HepG2 (cell line): ENCODE data around the gene TFE3. TPM values are rescaled to one million over a fixed set of nuclear protein-coding genes. Genes with fewer than 3 reads are reported as not detected.
A peak's percentile ranks its signal among the peaks of the same experiment; 100 is the strongest.

Experiments used
- ARID3A ChIP-seq: IDR thresholded peaks from 2 replicates; pipeline ENCODE4 v1.6.1; 2012; ENCODE audit warnings: low read depth, low read length, improper control_type of control experiment
- FOXK2 ChIP-seq: fragments of 450-650 bp; IDR thresholded peaks from 2 replicates; pipeline ENCODE4 v1.6.1; 2016
- HIVEP1 ChIP-seq: sonication (generic); formaldehyde crosslinking; IDR thresholded peaks from 2 replicates; pipeline ENCODE4 v1.4.0; 2020; ENCODE audit warnings: mild to moderate bottlenecking, missing genetic modification reagents
- HNRNPK ChIP-seq: fragments of 200-400 bp; formaldehyde crosslinking; IDR thresholded peaks from 2 replicates; pipeline ENCODE4 v1.6.1; 2018; ENCODE audit warnings: low read length, low read depth, moderate library complexity, mild to moderate bottlenecking; ENCODE audit not compliant: poor library complexity, severe bottlenecking
- MAZ ChIP-seq, 2 experiments: sonication (generic) in 1 of 2; formaldehyde crosslinking in 1 of 2; IDR thresholded peaks; 2 replicates each; pipeline versions ENCODE4 v1.5.0 to v1.6.1; 2012 to 2020; ENCODE audit warnings: low read depth in 2 of 2, mild to moderate bottlenecking in 2 of 2, borderline replicate concordance in 1 of 2, improper control_type of control experiment in 1 of 2, low read length in 1 of 2, missing genetic modification reagents in 1 of 2, moderate library complexity in 1 of 2
- MEIS1 ChIP-seq: sonication (generic); formaldehyde crosslinking; IDR thresholded peaks from 2 replicates; pipeline ENCODE4 v1.9.0; 2021; ENCODE audit warnings: mild to moderate bottlenecking, missing genetic modification reagents, moderate library complexity, borderline replicate concordance
- MLX ChIP-seq: IDR thresholded peaks from 2 replicates; pipeline ENCODE4 v1.6.1; 2016
- MXI1 ChIP-seq: IDR thresholded peaks from 3 replicates; pipeline ENCODE4 v1.6.1; 2012; ENCODE audit warnings: low read depth, low read length, inconsistent platforms, borderline replicate concordance
- RAD21 ChIP-seq: fragments of 450-650 bp; formaldehyde crosslinking; IDR thresholded peaks from 2 replicates; pipeline ENCODE4 v1.5.0; 2020; ENCODE audit warnings: mild to moderate bottlenecking
- RBM22 ChIP-seq: fragments of 200-400 bp; formaldehyde crosslinking; optimal IDR thresholded peaks from 2 replicates; pipeline ENCODE3; 2017; ENCODE audit warnings: mild to moderate bottlenecking, low read length, moderate library complexity
- TEF ChIP-seq: sonication (generic); formaldehyde crosslinking; IDR thresholded peaks from 2 replicates; pipeline ENCODE4 v1.5.0; 2020; ENCODE audit warnings: missing genetic modification reagents
- ZIK1 ChIP-seq: sonication (generic); formaldehyde crosslinking; IDR thresholded peaks from 2 replicates; pipeline ENCODE4 v1.5.0; 2020; ENCODE audit warnings: mild to moderate bottlenecking, low read depth, missing genetic modification reagents, borderline replicate concordance
- ZNF234 ChIP-seq: sonication (generic); formaldehyde crosslinking; conservative IDR thresholded peaks from 2 replicates; pipeline ENCODE4 v1.5.1; 2020; ENCODE audit warnings: mild to moderate bottlenecking, missing genetic modification reagents
- ZNF280D ChIP-seq: sonication (generic); formaldehyde crosslinking; IDR thresholded peaks from 2 replicates; pipeline ENCODE4 v1.5.1; 2020; ENCODE audit warnings: mild to moderate bottlenecking, missing genetic modification reagents
- ZNF34 ChIP-seq: sonication (generic); formaldehyde crosslinking; IDR thresholded peaks from 2 replicates; pipeline ENCODE4 v1.4.0; 2020; ENCODE audit warnings: mild to moderate bottlenecking, missing genetic modification reagents, borderline replicate concordance
- ZNF383 ChIP-seq: sonication (generic); formaldehyde crosslinking; IDR thresholded peaks from 2 replicates; pipeline ENCODE4 v1.4.0; 2020; ENCODE audit warnings: missing genetic modification reagents, mild to moderate bottlenecking, borderline replicate concordance
- ZNF44 ChIP-seq: sonication (generic); formaldehyde crosslinking; IDR thresholded peaks from 2 replicates; pipeline ENCODE4 v1.5.1; 2020; ENCODE audit warnings: mild to moderate bottlenecking, missing genetic modification reagents
- ZNF691 ChIP-seq: sonication (generic); formaldehyde crosslinking; IDR thresholded peaks from 2 replicates; pipeline ENCODE4 v1.4.0; 2020; ENCODE audit warnings: missing genetic modification reagents, low read depth, mild to moderate bottlenecking, borderline replicate concordance
- ZNF7 ChIP-seq: IDR thresholded peaks from 2 replicates; pipeline ENCODE4 v1.6.1; 2016; ENCODE audit warnings: missing biosample characterization, missing genetic modification reagents
- ZNF776 ChIP-seq: sonication (generic); formaldehyde crosslinking; IDR thresholded peaks from 2 replicates; pipeline ENCODE4 v1.4.0; 2020; ENCODE audit warnings: mild to moderate bottlenecking, missing genetic modification reagents
- ZZZ3 ChIP-seq: sonication (generic); formaldehyde crosslinking; IDR thresholded peaks from 2 replicates; pipeline ENCODE4 v1.4.0; 2020; ENCODE audit warnings: missing genetic modification reagents, mild to moderate bottlenecking, borderline replicate concordance
- polyA plus RNA-seq, 8 experiments: library from polyadenylated mRNA; depleted of rRNA in 3 of 8; stranded (reverse) in 7 of 8; unstranded in 1 of 8; fragments of >200 nt; fragmentation: Illumina TruSeq in 4 of 8; extraction: Trizol in 4 of 8; gene quantifications; 2 replicates each; pipeline versions ENCODE4 v1.2.1 to v1.2.3, GENCODE V29; 2011 to 2016; ENCODE audit warnings: low read depth in 4 of 8, missing spikeins in 1 of 8, mixed read lengths in 1 of 8; ENCODE audit not compliant: insufficient read depth in 1 of 8
- total RNA-seq, 5 experiments: library from RNA; depleted of rRNA; stranded (reverse); fragments of >200 nt; fragmentation: Illumina TruSeq; extraction: Trizol; gene quantifications; 2 replicates each; pipeline ENCODE4 v1.2.3, GENCODE V29; 2016; ENCODE audit warnings: low read depth in 1 of 5

The TFE3 gene
- total and polyA plus RNA-seq, 2 of the 13 experiments (the other 11 are each of a cell fraction or from before 2014, with no cell fraction given) = 8.3 to 12.3 TPM

- TF ChIP-seq MAZ (IDR thresholded peaks at IDR 0.05; ENCODE audit: borderline replicate concordance, low read depth, low read length) = peak; percentile 41; the same call in 1 of the 2 replicates
- no peak for TF ChIP-seq MAZ (CRISPR knock-in tag; IDR thresholded peaks at IDR 0.05; ENCODE audit: low read depth)
- no peak for TF ChIP-seq FOXK2
- TF ChIP-seq MLX = no peak
- TF ChIP-seq ZNF383 (CRISPR knock-in tag) = no peak
- no peak for TF ChIP-seq TEF (CRISPR knock-in tag)
- no peak for TF ChIP-seq ZNF234 (CRISPR knock-in tag)
- TF ChIP-seq ZNF691 = no peak
- TF ChIP-seq RAD21 (CRISPR knock-in tag) = peak; percentile 73; the same call in 1 of the 2 replicates
- TF ChIP-seq ZNF34 (CRISPR knock-in tag) = no peak
- peak; percentile 38 for TF ChIP-seq HNRNPK
- TF ChIP-seq ZNF280D (CRISPR knock-in tag) = no peak
- TF ChIP-seq ZNF7 = no peak
- no peak for TF ChIP-seq ZNF776
- no peak for TF ChIP-seq ZZZ3 (CRISPR knock-in tag)
- no peak for TF ChIP-seq ZIK1 (CRISPR knock-in tag)
- TF ChIP-seq ARID3A = peak; percentile 91
- TF ChIP-seq MEIS1 (CRISPR knock-in tag) = no peak
- no peak for TF ChIP-seq ZNF44 (CRISPR knock-in tag)
- TF ChIP-seq RBM22 = no peak
- TF ChIP-seq HIVEP1 (CRISPR knock-in tag) = no peak
- no peak for TF ChIP-seq MXI1
These were observed at the start of gene TFE3 (continued) for GRCh38 chrX:49043220-49043986.
